OCI-LY1 (cell line): Measurements from ENCODE around the gene TTLL11.
A peak's percentile ranks its signal among the peaks of the same experiment; 100 is the strongest.

ENCODE experiments used
- H2AFZ ChIP-seq: fragments of 200-600 bp; sonication (generic), shearing (Covaris generic); 2 replicates; pipeline ENCODE4 v1.6.0; 2014; ENCODE audit warnings: antibody characterized with exemption, mild to moderate bottlenecking, low read length
- H3F3A ChIP-seq: fragments of 200-600 bp; sonication (generic), shearing (Covaris generic); 2 replicates; pipeline ENCODE4 v1.6.0; 2014; ENCODE audit warnings: mild to moderate bottlenecking, antibody characterized with exemption, low read length, moderate library complexity; ENCODE audit not compliant: insufficient read depth
- H3K27ac ChIP-seq: fragments of 200-600 bp; sonication (generic); 2 replicates; pipeline ENCODE4 v1.5.1; 2014; ENCODE audit warnings: low read length, mixed run types, mild to moderate bottlenecking, low read depth; ENCODE audit not compliant: poor library complexity, severe bottlenecking
- H3K27me3 ChIP-seq: fragments of 200-600 bp; sonication (generic); 2 replicates; pipeline ENCODE4 v1.6.0; 2014; ENCODE audit warnings: antibody characterized with exemption, mild to moderate bottlenecking, low read length, moderate library complexity; ENCODE audit not compliant: insufficient read depth
- H3K36me3 ChIP-seq: fragments of 200-600 bp; sonication (generic); 2 replicates; pipeline ENCODE4 v1.6.1; 2014; ENCODE audit warnings: mild to moderate bottlenecking, antibody characterized with exemption, low read length, moderate library complexity, mixed read lengths; ENCODE audit not compliant: insufficient read depth
- H3K4me1 ChIP-seq: fragments of 200-600 bp; sonication (generic); 2 replicates; pipeline ENCODE4 v1.5.1; 2014; ENCODE audit warnings: mild to moderate bottlenecking, low read length, moderate library complexity; ENCODE audit not compliant: insufficient read depth, severe bottlenecking
- H3K4me2 ChIP-seq: fragments of 200-600 bp; sonication (generic), shearing (Covaris generic); 2 replicates; pipeline ENCODE4 v1.6.1; 2014; ENCODE audit warnings: low read length
- H3K4me3 ChIP-seq: fragments of 200-600 bp; sonication (generic); 2 replicates; pipeline ENCODE4 v1.5.1; 2014; ENCODE audit warnings: low read length, low read depth, mild to moderate bottlenecking, mixed read lengths; ENCODE audit not compliant: poor library complexity, severe bottlenecking
- H3K79me2 ChIP-seq: fragments of 200-600 bp; shearing (Covaris generic); 2 replicates; pipeline ENCODE4 v1.6.1; 2016; ENCODE audit warnings: mixed run types, low read length, mixed read lengths; ENCODE audit not compliant: insufficient read depth
- H3K9ac ChIP-seq: fragments of 200-600 bp; sonication (generic), shearing (Covaris generic); 2 replicates; pipeline ENCODE4 v1.6.1; 2014; ENCODE audit warnings: mild to moderate bottlenecking, low read length, mixed read lengths
- H3K9me2 ChIP-seq: fragments of 200-600 bp; sonication (generic), shearing (Covaris generic); 2 replicates; pipeline ENCODE4 v1.6.1; 2014; ENCODE audit warnings: low read depth, mild to moderate bottlenecking, low read length, mixed read lengths
- H3K9me3 ChIP-seq: fragments of 200-600 bp; shearing (Covaris generic); 2 replicates; pipeline ENCODE4 v1.6.1; 2014; ENCODE audit warnings: low read length, mixed read lengths
- H4K20me1 ChIP-seq: fragments of 200-600 bp; sonication (generic), shearing (Covaris generic); 2 replicates; pipeline ENCODE4 v1.6.0; 2016; ENCODE audit warnings: mild to moderate bottlenecking, low read length; ENCODE audit not compliant: insufficient read depth
- EZH2 ChIP-seq: fragments of 200-600 bp; sonication (generic), shearing (Covaris generic); IDR thresholded peaks from 2 replicates; pipeline ENCODE4 v1.8.0; 2017; ENCODE audit warnings: borderline replicate concordance, mixed run types, mild to moderate bottlenecking, antibody characterized with exemption, low read length, moderate library complexity, mixed read lengths
- TF ChIP-seq, protein P1 (sequence below): fragments of 200-600 bp; sonication (generic), shearing (Covaris generic); IDR thresholded peaks from 2 replicates; pipeline ENCODE4 v1.5.1; 2017; ENCODE audit warnings: mild to moderate bottlenecking, antibody characterized with exemption, low read length, moderate library complexity, mixed read lengths

Gene TTLL11

DNA sequence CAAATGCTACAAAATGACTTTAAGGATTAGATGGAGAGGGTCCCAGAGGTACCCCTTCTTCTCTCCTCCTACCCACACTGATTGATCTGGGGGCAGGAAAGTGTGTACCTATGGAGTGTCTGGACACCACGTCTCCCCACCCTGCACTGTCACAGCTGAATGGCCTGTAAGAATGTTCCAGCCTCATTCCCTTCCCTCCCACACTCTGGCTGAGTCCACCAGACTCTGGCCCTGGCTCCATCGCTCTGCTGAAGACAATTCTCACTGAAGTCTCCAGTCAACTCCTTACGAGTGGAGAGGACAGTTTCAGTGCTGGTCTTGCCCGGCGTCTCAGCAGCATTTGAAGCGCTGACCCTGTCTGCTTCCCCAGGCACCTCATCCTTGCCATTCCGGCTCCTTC, 105.8 kb downstream of the TTLL11 start:
- Histone ChIP-seq H3K4me2 (no peak overlapping the region), H2AFZ (no peak overlapping the region)

DNA sequence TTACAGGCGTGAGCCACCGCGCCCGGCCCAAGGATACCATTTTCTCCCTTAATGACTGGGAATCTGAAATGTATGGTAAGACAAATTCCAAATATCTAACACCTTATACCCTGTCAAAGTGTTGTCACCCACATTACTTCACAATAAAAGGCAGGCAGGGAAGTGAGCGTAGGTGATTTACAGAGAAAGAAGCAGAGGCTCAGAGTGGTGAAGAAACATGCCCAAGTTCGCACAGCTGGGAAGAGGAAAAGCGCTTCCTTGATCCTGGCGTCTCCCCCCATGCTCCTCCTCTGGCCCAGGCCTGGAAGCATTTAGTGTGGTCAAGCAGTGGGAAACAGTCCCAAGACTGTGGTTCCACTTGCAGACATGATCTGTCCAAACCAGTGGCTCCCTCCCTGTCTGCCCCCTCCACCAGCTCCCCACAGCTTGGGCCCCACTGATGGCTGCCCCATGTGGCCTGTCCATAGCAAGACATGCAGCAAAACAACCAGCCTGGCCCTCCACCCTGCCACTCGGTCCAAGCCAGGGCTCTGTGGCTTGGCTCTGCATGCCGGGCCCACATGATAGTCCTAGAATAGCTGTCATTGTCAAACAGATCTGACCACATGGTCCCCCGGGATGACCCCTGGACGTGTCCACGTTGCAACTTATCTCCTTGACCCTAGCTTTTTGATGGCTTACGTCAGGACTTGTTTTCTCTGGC, 107.2 kb downstream of the TTLL11 start:
- Histone ChIP-seq H3K9me3 (no peaks in the 10 kb centered on the region), H3K27me3 (no peaks in the 10 kb centered on the region), H3K79me2 (no peaks in the 10 kb centered on the region), H2AFZ (no peak overlapping the region), H3K4me2 (peak overlapping the region; percentile 5; the same call in 1 of the 2 replicates), H3K4me1 (peaks cover 58% of the 10 kb centered on the region), H3K27ac (peak overlapping the region; percentile 42), H3K36me3 (no peaks in the 10 kb centered on the region), H3K9me2 (no peaks in the 10 kb centered on the region), H3F3A (no peaks in the 10 kb centered on the region), H3K9ac (peak overlapping the region; percentile 22; the same call in 1 of the 2 replicates), H3K4me3 (no peak overlapping the region), H4K20me1 (no peaks in the 10 kb centered on the region)
- TF ChIP-seq EZH2, result no peak
- TF ChIP-seq, protein P1, sequence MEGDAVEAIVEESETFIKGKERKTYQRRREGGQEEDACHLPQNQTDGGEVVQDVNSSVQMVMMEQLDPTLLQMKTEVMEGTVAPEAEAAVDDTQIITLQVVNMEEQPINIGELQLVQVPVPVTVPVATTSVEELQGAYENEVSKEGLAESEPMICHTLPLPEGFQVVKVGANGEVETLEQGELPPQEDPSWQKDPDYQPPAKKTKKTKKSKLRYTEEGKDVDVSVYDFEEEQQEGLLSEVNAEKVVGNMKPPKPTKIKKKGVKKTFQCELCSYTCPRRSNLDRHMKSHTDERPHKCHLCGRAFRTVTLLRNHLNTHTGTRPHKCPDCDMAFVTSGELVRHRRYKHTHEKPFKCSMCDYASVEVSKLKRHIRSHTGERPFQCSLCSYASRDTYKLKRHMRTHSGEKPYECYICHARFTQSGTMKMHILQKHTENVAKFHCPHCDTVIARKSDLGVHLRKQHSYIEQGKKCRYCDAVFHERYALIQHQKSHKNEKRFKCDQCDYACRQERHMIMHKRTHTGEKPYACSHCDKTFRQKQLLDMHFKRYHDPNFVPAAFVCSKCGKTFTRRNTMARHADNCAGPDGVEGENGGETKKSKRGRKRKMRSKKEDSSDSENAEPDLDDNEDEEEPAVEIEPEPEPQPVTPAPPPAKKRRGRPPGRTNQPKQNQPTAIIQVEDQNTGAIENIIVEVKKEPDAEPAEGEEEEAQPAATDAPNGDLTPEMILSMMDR, result no peak

More for the DNA sequence above, 105.8 kb downstream of the TTLL11 start:
- Histone ChIP-seq H3K9me3 (no peaks in the 10 kb centered on the region), H4K20me1 (no peaks in the 10 kb centered on the region), H3K36me3 (no peaks in the 10 kb centered on the region), H3F3A (no peaks in the 10 kb centered on the region), H3K9me2 (no peaks in the 10 kb centered on the region), H3K27ac (peak overlapping the region; percentile 42), H3K4me3 (no peak overlapping the region), H3K27me3 (no peaks in the 10 kb centered on the region), H3K4me1 (peaks cover 71% of the 10 kb centered on the region), H3K79me2 (no peaks in the 10 kb centered on the region), H3K9ac (no peak overlapping the region)
- TF ChIP-seq EZH2, result no peak

GRCh38 chr9:121984726-121985402, 108.2 kb downstream of the TTLL11 start:
- Histone ChIP-seq H3K4me3 (no peak overlapping the region), H3K9me3 (no peaks in the 10 kb centered on the region), H3K27ac (peak overlapping the region; percentile 56), H3K9ac (no peak overlapping the region), H3K4me2 (no peak overlapping the region), H3K36me3 (no peaks in the 10 kb centered on the region), H3K27me3 (no peaks in the 10 kb centered on the region), H3F3A (no peaks in the 10 kb centered on the region), H2AFZ (no peak overlapping the region), H3K79me2 (no peaks in the 10 kb centered on the region), H3K9me2 (no peaks in the 10 kb centered on the region), H3K4me1 (peaks cover 48% of the 10 kb centered on the region), H4K20me1 (no peaks in the 10 kb centered on the region)
- TF ChIP-seq EZH2, result no peak
- TF ChIP-seq, protein P1, result no peak
